H1 (cell line): ENCODE data around the gene RNF123. TPM values are rescaled to one million over a fixed set of nuclear protein-coding genes. Genes with fewer than 3 reads are reported as not detected.

ENCODE experiments used
- ASH2L ChIP-seq: fragments of 200-600, 300-600 bp; sonication (generic); IDR thresholded peaks from one replicate; pipeline ENCODE4 v1.7.1; 2017; ENCODE audit warnings: low read length
- BCL11A ChIP-seq, 2 experiments: IDR thresholded peaks; one replicate each; pipeline ENCODE4 v1.6.1; 2011; ENCODE audit warnings: low read depth in 2 of 2, low read length in 2 of 2, mild to moderate bottlenecking in 2 of 2
- POLR2A ChIP-seq, 2 experiments: IDR thresholded peaks; 1 replicate in 1 of 2; 2 replicates in 1 of 2; pipeline ENCODE4 v1.6.1; 2011; ENCODE audit warnings: low read depth in 2 of 2, low read length in 2 of 2, mild to moderate bottlenecking in 2 of 2; ENCODE audit errors: control extremely low read depth in 1 of 2
- RAD21 ChIP-seq, 2 experiments: IDR thresholded peaks in 1 of 2; conservative IDR thresholded peaks in 1 of 2; 2 replicates each; pipeline ENCODE4 v1.6.1; 2011; ENCODE audit warnings: low read depth in 2 of 2, low read length in 2 of 2, improper control_type of control experiment in 1 of 2, inconsistent platforms in 1 of 2, mild to moderate bottlenecking in 1 of 2, moderate library complexity in 1 of 2
- RBBP5 ChIP-seq: IDR thresholded peaks from 2 replicates; pipeline ENCODE4 v1.7.1; 2012; ENCODE audit warnings: low read depth, mild to moderate bottlenecking, inconsistent platforms, low read length, moderate library complexity, borderline replicate concordance
- RNF2 ChIP-seq: fragments of 200-900, 300-1000 bp; sonication (generic); IDR thresholded peaks from 2 replicates; pipeline ENCODE4 v1.7.1; 2016; ENCODE audit warnings: borderline replicate concordance, low read depth, mild to moderate bottlenecking, antibody characterized with exemption, low read length; ENCODE audit not compliant: poor library complexity, severe bottlenecking; ENCODE audit errors: missing control alignments
- SIRT6 ChIP-seq: IDR thresholded peaks from one replicate; pipeline ENCODE4 v1.7.1; 2012; ENCODE audit warnings: low read length, inconsistent platforms
- TCF12 ChIP-seq: IDR thresholded peaks from 2 replicates; pipeline ENCODE4 v1.6.1; 2011; ENCODE audit warnings: low read depth, mild to moderate bottlenecking, low read length
- polyA plus RNA-seq, 7 experiments: library from polyadenylated mRNA; depleted of rRNA in 3 of 7; stranded (reverse) in 5 of 7; unstranded in 2 of 7; fragments of >200 nt in 5 of 7; fragments of 200-250 nt in 2 of 7; gene quantifications; 1 replicate in 5 of 7; 2 replicates in 1 of 7; 4 replicates in 1 of 7; pipeline versions ENCODE4 v1.2.1 to v1.2.3, GENCODE V29; 2011 to 2013; ENCODE audit warnings: missing spikeins in 2 of 7, mixed read lengths in 2 of 7
- total RNA-seq: library from RNA; stranded (reverse); fragmentation: NEBNext Ultra II Directional; extraction: Animal tissue kit (Norgen Biotek cat#: 25700); gene quantifications from 2 replicates; pipeline ENCODE4 v1.2.1, GENCODE V29; 2021
- TF ChIP-seq, protein P1 (sequence below): IDR thresholded peaks from 2 replicates; pipeline ENCODE4 v1.6.1; 2012; ENCODE audit warnings: low read length, inconsistent platforms
- TF ChIP-seq, protein P2 (sequence below): IDR thresholded peaks from 2 replicates; pipeline ENCODE4 v1.6.1; 2011; ENCODE audit warnings: low read length, improper control_type of control experiment

Gene RNF123
- total and polyA plus RNA-seq, 2 of the 8 experiments (the other 6 are each of a cell fraction or from before 2014, with no cell fraction given), result 30.5 to 57.7 TPM

DNA sequence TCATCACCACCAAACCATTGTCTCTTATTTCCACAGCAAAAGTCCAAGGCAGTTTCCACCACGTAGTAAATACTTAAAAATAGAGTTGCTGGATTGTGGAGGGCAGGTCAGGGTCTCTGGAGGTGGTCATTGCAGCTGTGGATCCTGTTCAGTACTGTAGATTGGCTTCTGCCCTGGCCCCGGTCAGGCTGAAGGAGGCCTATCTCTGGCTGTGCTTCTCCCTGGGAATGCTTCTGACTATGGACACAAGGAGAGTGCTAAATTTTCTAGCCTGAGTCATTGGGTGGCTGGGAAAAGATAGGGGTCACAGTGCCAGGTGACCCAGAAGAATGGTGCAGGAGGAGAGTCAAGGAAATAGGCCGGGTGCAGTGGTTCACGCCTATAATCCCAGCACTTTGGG, 60.7 kb downstream of the RNF123 start (continued):
- TF ChIP-seq, protein P1, sequence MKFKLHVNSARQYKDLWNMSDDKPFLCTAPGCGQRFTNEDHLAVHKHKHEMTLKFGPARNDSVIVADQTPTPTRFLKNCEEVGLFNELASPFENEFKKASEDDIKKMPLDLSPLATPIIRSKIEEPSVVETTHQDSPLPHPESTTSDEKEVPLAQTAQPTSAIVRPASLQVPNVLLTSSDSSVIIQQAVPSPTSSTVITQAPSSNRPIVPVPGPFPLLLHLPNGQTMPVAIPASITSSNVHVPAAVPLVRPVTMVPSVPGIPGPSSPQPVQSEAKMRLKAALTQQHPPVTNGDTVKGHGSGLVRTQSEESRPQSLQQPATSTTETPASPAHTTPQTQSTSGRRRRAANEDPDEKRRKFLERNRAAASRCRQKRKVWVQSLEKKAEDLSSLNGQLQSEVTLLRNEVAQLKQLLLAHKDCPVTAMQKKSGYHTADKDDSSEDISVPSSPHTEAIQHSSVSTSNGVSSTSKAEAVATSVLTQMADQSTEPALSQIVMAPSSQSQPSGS, result no peak
- TF ChIP-seq RAD21 (IDR thresholded peaks at IDR 0.05 in 1 of 2, conservative IDR thresholded peaks at IDR 0.05 in 1 of 2; ENCODE audit: low read depth in 2 of 2, low read length in 2 of 2), result no peak
- TF ChIP-seq BCL11A (IDR thresholded peaks at IDR 0.05; ENCODE audit: low read depth in 2 of 2, low read length in 2 of 2), result no peak
- no peak for TF ChIP-seq RBBP5
- TF ChIP-seq TCF12, result no peak
- TF ChIP-seq SIRT6, result no peak
- no peak for TF ChIP-seq POLR2A (IDR thresholded peaks at IDR 0.05; ENCODE audit: control extremely low read depth in 1 of 2, low read depth in 2 of 2, low read length in 2 of 2)
- no peak for TF ChIP-seq ASH2L
- TF ChIP-seq, protein P2, sequence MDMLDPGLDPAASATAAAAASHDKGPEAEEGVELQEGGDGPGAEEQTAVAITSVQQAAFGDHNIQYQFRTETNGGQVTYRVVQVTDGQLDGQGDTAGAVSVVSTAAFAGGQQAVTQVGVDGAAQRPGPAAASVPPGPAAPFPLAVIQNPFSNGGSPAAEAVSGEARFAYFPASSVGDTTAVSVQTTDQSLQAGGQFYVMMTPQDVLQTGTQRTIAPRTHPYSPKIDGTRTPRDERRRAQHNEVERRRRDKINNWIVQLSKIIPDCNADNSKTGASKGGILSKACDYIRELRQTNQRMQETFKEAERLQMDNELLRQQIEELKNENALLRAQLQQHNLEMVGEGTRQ, result no peak
- TF ChIP-seq RNF2, result no peak
